NB4 (cell line): ENCODE data around the gene TMEM18.

Source experiments
- CTCF ChIP-seq: IDR thresholded peaks from one replicate; pipeline ENCODE4 v1.5.1; 2012; ENCODE audit warnings: low read depth, low read length
- MYC ChIP-seq: IDR thresholded peaks from 2 replicates; pipeline ENCODE4 v1.6.1; 2011; ENCODE audit warnings: low read depth, low read length

- TF ChIP-seq CTCF (no peak), MYC (no peak)
Observed at GRCh38 chr2:660029-660428, 17.2 kb downstream of the TMEM18 start.
